ENCODE data around the gene ORM2.

The ORM2 gene

DNA sequence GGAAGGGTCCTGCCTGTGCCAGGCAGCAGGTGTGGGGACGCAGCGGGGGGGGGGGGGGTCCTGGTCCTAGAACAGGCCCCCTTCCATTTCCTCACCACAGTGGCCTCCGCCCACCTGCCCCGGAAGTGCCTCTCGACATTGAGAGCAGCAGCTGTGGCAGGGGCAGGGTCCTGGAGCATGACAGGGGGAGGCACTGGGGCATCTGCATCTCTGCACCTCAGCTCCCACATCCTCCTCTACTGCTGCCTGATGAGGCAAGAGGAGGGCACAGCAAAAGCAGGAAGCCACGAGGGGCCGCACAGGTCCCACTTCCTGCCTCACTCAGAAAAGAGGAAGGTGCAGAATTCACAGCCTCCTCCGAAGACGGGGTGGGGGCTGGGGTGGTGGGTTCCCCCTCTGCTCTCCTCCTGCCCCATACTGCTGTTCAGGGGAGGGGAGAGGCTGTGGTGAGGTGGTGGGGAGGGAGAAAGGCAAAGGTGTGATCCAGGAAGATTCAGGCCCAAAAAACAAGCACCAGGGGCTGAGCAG lies 43.3 kb downstream of the ORM2 start:
- DNase-seq (ENCODE audit: low spot score): peak; percentile 85
- in situ Hi-C loops (cut with MboI; ENCODE audit: low sequenced_read_pairs, unreplicated experiment): no loop called here
- TF ChIP-seq, protein P1, sequence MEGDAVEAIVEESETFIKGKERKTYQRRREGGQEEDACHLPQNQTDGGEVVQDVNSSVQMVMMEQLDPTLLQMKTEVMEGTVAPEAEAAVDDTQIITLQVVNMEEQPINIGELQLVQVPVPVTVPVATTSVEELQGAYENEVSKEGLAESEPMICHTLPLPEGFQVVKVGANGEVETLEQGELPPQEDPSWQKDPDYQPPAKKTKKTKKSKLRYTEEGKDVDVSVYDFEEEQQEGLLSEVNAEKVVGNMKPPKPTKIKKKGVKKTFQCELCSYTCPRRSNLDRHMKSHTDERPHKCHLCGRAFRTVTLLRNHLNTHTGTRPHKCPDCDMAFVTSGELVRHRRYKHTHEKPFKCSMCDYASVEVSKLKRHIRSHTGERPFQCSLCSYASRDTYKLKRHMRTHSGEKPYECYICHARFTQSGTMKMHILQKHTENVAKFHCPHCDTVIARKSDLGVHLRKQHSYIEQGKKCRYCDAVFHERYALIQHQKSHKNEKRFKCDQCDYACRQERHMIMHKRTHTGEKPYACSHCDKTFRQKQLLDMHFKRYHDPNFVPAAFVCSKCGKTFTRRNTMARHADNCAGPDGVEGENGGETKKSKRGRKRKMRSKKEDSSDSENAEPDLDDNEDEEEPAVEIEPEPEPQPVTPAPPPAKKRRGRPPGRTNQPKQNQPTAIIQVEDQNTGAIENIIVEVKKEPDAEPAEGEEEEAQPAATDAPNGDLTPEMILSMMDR (IDR thresholded peaks at IDR 0.05; ENCODE audit: borderline replicate concordance, control extremely low read depth, extremely low read depth, insufficient read depth, missing control alignments): no peak

GRCh38 chr9:114373960-114374730 lies 44.5 kb downstream of the ORM2 start:
- in situ Hi-C loops (cut with MboI; ENCODE audit: low sequenced_read_pairs, unreplicated experiment): no loop called here
- no peak for DNase-seq (ENCODE audit: low spot score)
- TF ChIP-seq, protein P1 (IDR thresholded peaks at IDR 0.05; ENCODE audit: borderline replicate concordance, control extremely low read depth, extremely low read depth, insufficient read depth, missing control alignments): no peak

- DNase-seq (ENCODE audit: low spot score): no peak
- TF ChIP-seq, protein P1 (IDR thresholded peaks at IDR 0.05; ENCODE audit: borderline replicate concordance, control extremely low read depth, extremely low read depth, insufficient read depth, missing control alignments): no peak
- in situ Hi-C loops (cut with MboI; ENCODE audit: low sequenced_read_pairs, unreplicated experiment): no loop called here
Measured at GRCh38 chr9:114374936-114375335, 45.3 kb downstream of the ORM2 start.

DNA sequence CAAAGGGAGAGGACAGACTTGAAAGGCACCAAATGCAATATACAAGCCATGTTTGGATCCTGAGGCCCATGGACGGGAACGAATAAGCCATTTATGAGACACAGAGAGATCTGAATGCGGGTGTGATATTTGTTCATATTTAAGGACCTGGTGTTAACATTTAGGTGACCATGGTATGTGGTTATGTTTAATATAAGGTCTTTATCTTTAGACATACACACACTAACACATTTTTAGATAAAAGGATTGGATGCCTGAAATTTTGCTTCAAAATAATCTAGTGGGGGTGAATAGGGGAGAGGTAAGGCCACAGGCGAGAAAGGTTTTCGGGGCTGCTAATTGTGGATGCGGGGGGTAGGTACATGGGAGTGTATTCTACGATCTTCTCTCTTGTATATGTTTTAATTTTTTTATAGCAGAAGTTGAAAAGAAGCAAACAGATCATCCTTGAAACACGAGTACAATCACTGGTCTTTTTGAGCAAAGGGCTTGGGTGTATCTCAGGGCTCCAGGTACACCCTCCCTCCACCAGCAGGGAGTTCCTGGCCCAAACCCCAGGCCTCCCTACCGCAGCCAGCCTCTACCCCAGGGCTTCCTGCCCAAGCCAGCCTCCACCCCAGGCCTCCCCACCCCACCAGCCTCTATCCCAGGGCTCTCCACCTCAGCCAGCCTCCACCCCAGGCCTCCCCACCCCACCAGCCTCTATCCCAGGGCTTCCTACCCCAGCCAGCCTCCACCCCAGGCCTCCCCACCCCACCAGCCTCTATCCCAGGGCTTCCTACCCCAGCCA lies 45.9 kb downstream of the ORM2 start:
- in situ Hi-C loops (cut with MboI; ENCODE audit: low sequenced_read_pairs, unreplicated experiment): no loop called here
- TF ChIP-seq, protein P1 (IDR thresholded peaks at IDR 0.05; ENCODE audit: borderline replicate concordance, control extremely low read depth, extremely low read depth, insufficient read depth, missing control alignments): no peak
- no peak for DNase-seq (ENCODE audit: low spot score)

DNA sequence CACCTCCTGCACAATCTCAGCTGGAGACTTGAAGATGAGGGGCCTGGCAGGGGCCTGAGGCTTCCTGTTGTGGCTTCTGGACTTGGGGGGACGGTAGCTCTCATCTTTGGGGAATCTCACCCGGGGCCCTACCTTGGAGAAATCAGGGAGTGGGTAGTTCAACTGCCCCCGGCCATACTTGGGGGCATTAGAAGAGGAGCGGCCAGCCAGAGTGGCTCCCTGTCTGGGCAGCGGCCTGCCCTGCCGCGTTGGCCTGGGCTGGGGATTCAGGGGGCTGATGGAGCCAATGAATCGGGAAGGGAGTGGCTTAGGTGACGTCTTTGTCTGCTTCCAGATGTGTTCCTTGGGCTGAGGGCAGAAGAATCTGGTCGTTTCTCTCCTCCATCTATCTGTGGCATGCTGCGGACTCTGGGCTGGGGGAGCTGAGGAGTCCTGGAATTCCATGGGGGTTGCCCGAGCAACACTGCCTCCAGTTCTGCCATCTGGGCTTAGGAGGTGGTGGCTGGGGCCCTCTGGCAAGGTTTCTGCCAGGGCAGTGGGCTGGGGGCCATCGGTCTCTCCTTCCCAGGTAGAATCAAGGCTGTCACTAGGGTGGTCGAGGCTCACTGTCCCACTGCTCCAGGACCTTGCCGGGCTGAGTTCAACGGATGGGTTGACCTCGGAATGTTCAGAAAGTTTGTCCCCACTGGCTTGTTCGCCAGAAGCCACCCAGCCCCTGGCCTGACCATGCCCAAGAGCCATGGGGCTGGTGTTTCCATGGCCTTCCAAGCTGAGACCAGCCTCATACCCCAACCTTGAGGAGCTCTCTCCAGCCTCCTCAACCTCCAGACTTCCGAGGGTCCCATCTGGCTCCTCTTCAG lies 47.1 kb downstream of the ORM2 start:
- TF ChIP-seq, protein P1 (IDR thresholded peaks at IDR 0.05; ENCODE audit: borderline replicate concordance, control extremely low read depth, extremely low read depth, insufficient read depth, missing control alignments): no peak
- DNase-seq (ENCODE audit: low spot score): no peak
- in situ Hi-C loops (cut with MboI; ENCODE audit: low sequenced_read_pairs, unreplicated experiment): no loop called here

GRCh38 chr9:114378016-114378415 lies 48.3 kb downstream of the ORM2 start:
- in situ Hi-C loops (cut with MboI; ENCODE audit: low sequenced_read_pairs, unreplicated experiment): no loop called here
- TF ChIP-seq, protein P1 (IDR thresholded peaks at IDR 0.05; ENCODE audit: borderline replicate concordance, control extremely low read depth, extremely low read depth, insufficient read depth, missing control alignments): no peak
- DNase-seq (ENCODE audit: low spot score): no peak
